Endothelial cell of umbilical vein (primary cell): ENCODE results near the gene HDAC1. TPM values are rescaled to one million over a fixed set of nuclear protein-coding genes. Genes with fewer than 3 reads are reported as not detected.

Source experiments
- BruUV-seq: library from RNA; stranded (reverse); fragments of 400-500 nt; replicated peaks from 2 replicates; lab custom pipeline; 2021; lab: Mats Ljungman, UMichigan
- CTCF ChIA-PET: fragments of 300-600, 350-600 bp; sonication (Branson Sonifier 250); formaldehyde crosslinking; loops from one replicate; lab custom pipeline; 2021; ENCODE audit warnings: antibody characterized with exemption, inconsistent platforms; lab: Charles Lee
- POLR2A ChIA-PET: fragments of 300-600, 350-600 bp; sonication (Branson Sonifier 250); formaldehyde crosslinking; loops from one replicate; lab custom pipeline; 2021; ENCODE audit warnings: antibody characterized with exemption, inconsistent platforms; lab: Charles Lee
- DNase-seq: peaks from one replicate; pipeline ENCODE4 v3.0.0-alpha.2; 2011; ENCODE audit warnings: low read depth, low spot score
- FAIRE-seq: peaks from 2 replicates; lab custom pipeline; 2011; peaks lifted over from hg19 to GRCh38; lab: Jason Lieb, UNC
- H2AFZ ChIP-seq: 2 replicates; pipeline ENCODE4 v1.6.0; 2012; ENCODE audit warnings: low read depth, low read length, control low read depth, inconsistent platforms
- H3K27ac ChIP-seq: 2 replicates; pipeline ENCODE4 v1.5.1; 2011; ENCODE audit warnings: low read depth, mild to moderate bottlenecking, control low read depth, low read length, moderate library complexity; ENCODE audit not compliant: insufficient read depth
- H3K27me3 ChIP-seq, 2 experiments: 2 replicates each; pipeline versions ENCODE4 v1.6.0 to v1.6.1; 2011; ENCODE audit warnings: low read length in 2 of 2, mixed read lengths in 1 of 2; ENCODE audit not compliant: control insufficient read depth in 2 of 2, insufficient read depth in 2 of 2
- H3K36me3 ChIP-seq, 2 experiments: 2 replicates in 1 of 2; 3 replicates in 1 of 2; pipeline ENCODE4 v1.5.1; 2011; ENCODE audit warnings: low read length in 2 of 2, mild to moderate bottlenecking in 1 of 2, moderate library complexity in 1 of 2; ENCODE audit not compliant: control insufficient read depth in 2 of 2, insufficient read depth in 2 of 2; ENCODE audit errors: extremely low read depth in 1 of 2
- H3K4me1 ChIP-seq: 3 replicates; pipeline ENCODE4 v1.5.1; 2011; ENCODE audit warnings: mild to moderate bottlenecking, low read length; ENCODE audit not compliant: control insufficient read depth, insufficient read depth; ENCODE audit errors: extremely low read depth
- H3K4me2 ChIP-seq: 2 replicates; pipeline ENCODE4 v1.6.1; 2011; ENCODE audit warnings: low read length, control low read depth, mixed read lengths; ENCODE audit not compliant: insufficient read depth
- H3K4me3 ChIP-seq, 3 experiments: fragments of 200-600 bp in 1 of 3; sonication (generic), shearing (Covaris generic) in 1 of 3; replicated peaks in 1 of 3; 2 replicates each; pipeline ENCODE4 v1.5.1; 2011 to 2016; ENCODE audit warnings: control low read depth in 3 of 3, low read length in 3 of 3, mild to moderate bottlenecking in 2 of 3, inconsistent platforms in 1 of 3, low read depth in 1 of 3, moderate library complexity in 1 of 3; ENCODE audit not compliant: insufficient read depth in 1 of 3
- H3K79me2 ChIP-seq: 2 replicates; pipeline ENCODE4 v1.6.0; 2012; ENCODE audit warnings: low read length, inconsistent platforms; ENCODE audit not compliant: control insufficient read depth, insufficient read depth
- H3K9ac ChIP-seq: replicated peaks from 2 replicates; pipeline ENCODE3; 2011; ENCODE audit warnings: low read length, control low read depth; ENCODE audit not compliant: insufficient read depth; ENCODE audit errors: extremely low read depth
- H3K9me1 ChIP-seq: replicated peaks from 3 replicates; pipeline ENCODE4 v1.6.0; 2011; ENCODE audit warnings: mild to moderate bottlenecking, low read length; ENCODE audit not compliant: control insufficient read depth, insufficient read depth; ENCODE audit errors: extremely low read depth
- H3K9me3 ChIP-seq: replicated peaks from 2 replicates; pipeline ENCODE4 v1.5.1; 2012; ENCODE audit warnings: low read length, inconsistent platforms; ENCODE audit not compliant: control insufficient read depth, insufficient read depth
- H4K20me1 ChIP-seq: replicated peaks from 2 replicates; pipeline ENCODE3; 2011; ENCODE audit warnings: mild to moderate bottlenecking, low read length; ENCODE audit not compliant: control insufficient read depth, insufficient read depth; ENCODE audit errors: extremely low read depth
- EZH2 ChIP-seq: IDR thresholded peaks from 2 replicates; pipeline ENCODE4 v1.6.1; 2012; ENCODE audit warnings: borderline replicate concordance, low read depth, mild to moderate bottlenecking, moderate library complexity, low read length, inconsistent platforms; ENCODE audit not compliant: severe bottlenecking
- FOS ChIP-seq: IDR thresholded peaks from 2 replicates; pipeline ENCODE4 v1.6.1; 2011; ENCODE audit warnings: mild to moderate bottlenecking, low read length, moderate library complexity, borderline replicate concordance; ENCODE audit not compliant: insufficient read depth
- GATA2 ChIP-seq: IDR thresholded peaks from 2 replicates; pipeline ENCODE4 v1.7.0; 2011; ENCODE audit warnings: low read depth, mild to moderate bottlenecking, moderate library complexity, mixed read lengths, low read length; ENCODE audit not compliant: insufficient read length, insufficient read depth
- JUN ChIP-seq: IDR thresholded peaks from 2 replicates; pipeline ENCODE4 v1.6.1; 2011; ENCODE audit warnings: borderline replicate concordance, low read depth; ENCODE audit not compliant: insufficient read length, insufficient read depth
- MYC ChIP-seq: IDR thresholded peaks from one replicate; pipeline ENCODE4 v1.6.1; 2011; ENCODE audit warnings: mild to moderate bottlenecking, low read depth, low read length
- POLR2A ChIP-seq: IDR thresholded peaks from 2 replicates; pipeline ENCODE4 v1.6.1; 2012; ENCODE audit warnings: low read depth, mild to moderate bottlenecking, control low read depth, low read length
- POLR2AphosphoS5 ChIP-seq: IDR thresholded peaks from 2 replicates; pipeline ENCODE4 v1.6.1; 2012; ENCODE audit warnings: low read depth, mild to moderate bottlenecking, control low read depth, low read length, moderate library complexity; ENCODE audit not compliant: insufficient read depth
- dilution Hi-C: fragments of 300-500 bp; cut with MboI; formaldehyde crosslinking; loops from one replicate; pipeline ENCODE4 v1.15.0; 2019; ENCODE audit warnings: low sequenced_read_pairs; ENCODE audit not compliant: extremely low pct_ligation_motif_present
- intact Hi-C: fragments of 100-400 bp; cut with micrococcal nuclease; formaldehyde crosslinking; loops from one replicate; pipeline ENCODE4 v1.10.0; 2022
- polyA plus RNA-seq, 4 experiments: library from polyadenylated mRNA; depleted of rRNA in 3 of 4; stranded (reverse) in 3 of 4; unstranded in 1 of 4; fragments of >200 nt; gene quantifications; 2 replicates each; pipeline versions ENCODE4 v1.2.1 to v1.2.3, GENCODE V29; 2011 to 2012; ENCODE audit warnings: missing spikeins in 1 of 4
- total RNA-seq: library from RNA; stranded (reverse); gene quantifications from 2 replicates; pipeline ENCODE4 v1.2.3, GENCODE V29; 2021
- TF ChIP-seq, protein P1 (sequence below): IDR thresholded peaks from 2 replicates; pipeline ENCODE4 v1.6.1; 2011; ENCODE audit not compliant: insufficient read depth, insufficient read length
- TF ChIP-seq, protein P2 (sequence below), 2 donors: IDR thresholded peaks; 1 replicate in 1 of 2; 2 replicates in 1 of 2; pipeline ENCODE4 v1.5.1; 2011; ENCODE audit warnings: low read length in 2 of 2, mild to moderate bottlenecking in 2 of 2, moderate library complexity in 2 of 2, control low read depth in 1 of 2, inconsistent platforms in 1 of 2, low read depth in 1 of 2; ENCODE audit not compliant: insufficient read depth in 1 of 2; ENCODE audit errors: extremely low read depth in 1 of 2

The HDAC1 gene
- total and polyA plus RNA-seq, 2 donors (not counting 3 experiments of a cell fraction or from before 2014, with no cell fraction given) = 138 to 141 TPM

DNA sequence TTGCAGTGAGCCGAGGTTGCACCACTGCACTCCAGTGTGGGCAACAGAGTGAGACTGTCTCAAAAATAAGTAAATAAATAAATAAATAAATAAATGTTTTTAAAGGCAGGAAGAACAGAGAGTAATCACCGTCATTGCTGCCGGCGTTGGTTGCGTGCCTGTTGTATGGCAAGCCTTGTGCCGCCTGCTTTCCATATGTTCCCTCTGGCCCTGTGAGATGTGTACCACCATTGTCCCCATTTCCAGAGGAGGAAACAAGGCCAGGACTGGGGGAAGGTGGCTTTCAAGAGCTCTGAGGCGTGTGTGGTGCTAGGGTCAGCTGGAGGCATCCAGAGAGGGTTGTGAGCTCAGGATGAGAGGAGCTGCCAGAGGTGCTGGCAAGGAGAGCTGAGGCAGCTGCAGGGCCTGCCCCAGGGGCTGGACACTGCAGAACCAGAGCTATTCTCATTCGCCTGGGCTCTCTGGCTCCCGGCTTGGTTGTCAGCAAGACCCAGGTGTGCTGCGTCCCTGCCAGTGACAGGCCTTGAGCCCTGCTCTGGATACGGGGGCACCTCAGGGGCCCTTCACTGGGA is 49.4 kb downstream of the HDAC1 start:
- FAIRE-seq = no peak
- CTCF ChIA-PET = interaction anchor here (1.4 kb wide), 1 partner anchor 21 kb away, joined by 3 read pairs; the partner anchor contains the start of genes FAM229A and TSSK3

More for the DNA sequence above, 49.4 kb downstream of the HDAC1 start:
- Histone ChIP-seq H3K9me3 (no peaks in the 10 kb centered on the region), H3K4me1 (peaks cover 3% of the 10 kb centered on the region), H3K27me3 (no peaks in the 10 kb centered on the region), H3K4me2 (no peak overlapping the region), H4K20me1 (no peaks in the 10 kb centered on the region), H3K4me3 (no peak overlapping the region), H3K36me3 (no peaks in the 10 kb centered on the region), H2AFZ (no peak overlapping the region), H3K27ac (no peak overlapping the region), H3K9ac (no peak overlapping the region), H3K9me1 (no peaks in the 10 kb centered on the region), H3K79me2 (no peaks in the 10 kb centered on the region)
- intact Hi-C loops = no loop called here
- BruUV-seq = no TSS peak
- POLR2A ChIA-PET = interaction anchor here (0.8 to 1.0 kb wide), 2 partner anchors 10 to 100 kb away, joined by 3 read pairs; no protein-coding TSS in a partner anchor
- DNase-seq = no peak
- no peak for TF ChIP-seq FOS
- TF ChIP-seq JUN = no peak
- TF ChIP-seq POLR2AphosphoS5 = no peak
- no peak for TF ChIP-seq POLR2A
- TF ChIP-seq, protein P1, sequence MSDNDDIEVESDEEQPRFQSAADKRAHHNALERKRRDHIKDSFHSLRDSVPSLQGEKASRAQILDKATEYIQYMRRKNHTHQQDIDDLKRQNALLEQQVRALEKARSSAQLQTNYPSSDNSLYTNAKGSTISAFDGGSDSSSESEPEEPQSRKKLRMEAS = no peak
- TF ChIP-seq EZH2 = no peak
- TF ChIP-seq GATA2 = no peak
- TF ChIP-seq, protein P2, sequence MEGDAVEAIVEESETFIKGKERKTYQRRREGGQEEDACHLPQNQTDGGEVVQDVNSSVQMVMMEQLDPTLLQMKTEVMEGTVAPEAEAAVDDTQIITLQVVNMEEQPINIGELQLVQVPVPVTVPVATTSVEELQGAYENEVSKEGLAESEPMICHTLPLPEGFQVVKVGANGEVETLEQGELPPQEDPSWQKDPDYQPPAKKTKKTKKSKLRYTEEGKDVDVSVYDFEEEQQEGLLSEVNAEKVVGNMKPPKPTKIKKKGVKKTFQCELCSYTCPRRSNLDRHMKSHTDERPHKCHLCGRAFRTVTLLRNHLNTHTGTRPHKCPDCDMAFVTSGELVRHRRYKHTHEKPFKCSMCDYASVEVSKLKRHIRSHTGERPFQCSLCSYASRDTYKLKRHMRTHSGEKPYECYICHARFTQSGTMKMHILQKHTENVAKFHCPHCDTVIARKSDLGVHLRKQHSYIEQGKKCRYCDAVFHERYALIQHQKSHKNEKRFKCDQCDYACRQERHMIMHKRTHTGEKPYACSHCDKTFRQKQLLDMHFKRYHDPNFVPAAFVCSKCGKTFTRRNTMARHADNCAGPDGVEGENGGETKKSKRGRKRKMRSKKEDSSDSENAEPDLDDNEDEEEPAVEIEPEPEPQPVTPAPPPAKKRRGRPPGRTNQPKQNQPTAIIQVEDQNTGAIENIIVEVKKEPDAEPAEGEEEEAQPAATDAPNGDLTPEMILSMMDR (IDR thresholded peaks at IDR 0.05; ENCODE audit: extremely low read depth in 1 of 2, insufficient read depth in 1 of 2, low read depth in 1 of 2, low read length in 2 of 2) = no peak
- TF ChIP-seq MYC = no peak
- dilution Hi-C loops = no loop called here
